Measurements from ENCODE around the gene THSD7B.

GRCh38 chr2:137525132-137525531, 759.8 kb downstream of the THSD7B start:
- no peak for TF ChIP-seq REST (IDR thresholded peaks at IDR 0.05; ENCODE audit: borderline replicate concordance)
- TF ChIP-seq CTCF (IDR thresholded peaks at IDR 0.05; ENCODE audit: poor library complexity, severe bottlenecking): no peak
- no peak for TF ChIP-seq RAD21 (conservative IDR thresholded peaks at IDR 0.05)
- TF ChIP-seq EP300 (conservative IDR thresholded peaks at IDR 0.05; ENCODE audit: poor library complexity, severe bottlenecking): no peak
- no peak for TF ChIP-seq EZH2 (IDR thresholded peaks at IDR 0.05; ENCODE audit: borderline replicate concordance, insufficient read depth, low read length, poor library complexity, severe bottlenecking)
- no peak for TF ChIP-seq TAF1 (IDR thresholded peaks at IDR 0.05; ENCODE audit: low read depth)
- no peak for TF ChIP-seq POLR2AphosphoS5 (IDR thresholded peaks at IDR 0.05)
- no peak for TF ChIP-seq MXI1 (conservative IDR thresholded peaks at IDR 0.05; ENCODE audit: poor library complexity, severe bottlenecking)
- TF ChIP-seq SMC3 (conservative IDR thresholded peaks at IDR 0.05; ENCODE audit: poor library complexity): no peak
